ENCODE results near the gene EFHD1.

- TF ChIP-seq CTCF (IDR thresholded peaks at IDR 0.05; ENCODE audit: low read depth, low read length, poor library complexity, severe bottlenecking) (no peak), EZH2phosphoT487 (IDR thresholded peaks at IDR 0.05; ENCODE audit: borderline replicate concordance, low read length) (no peak)
Measured at GRCh38 chr2:232699110-232699509, 65.7 kb downstream of the EFHD1 start.

Data from DOHH2 (cell line).